SK-N-SH (cell line): Measurements from ENCODE around the gene MRPS6. TPM values are rescaled to one million over a fixed set of nuclear protein-coding genes. Genes with fewer than 3 reads are reported as not detected.

Experiments used
- CTCF ChIA-PET: fragments of 300-600, 350-600 bp; formaldehyde crosslinking; extraction: SDS; loops from one replicate; lab custom pipeline; 2021; lab: Yijun Ruan, JAX
- POLR2A ChIA-PET: fragments of 350-600 bp; sonication (Branson Sonifier 250); formaldehyde crosslinking; extraction: SDS; loops from one replicate; lab custom pipeline; 2020; ENCODE audit warnings: antibody characterized with exemption, inconsistent platforms; lab: Yijun Ruan, JAX
- DNase-seq: peaks from one replicate; pipeline ENCODE4 v3.0.0; 2012
- H2AFZ ChIP-seq: fragments of 200-600 bp; sonication (generic); 2 replicates; pipeline ENCODE4 v1.8.1; 2016; ENCODE audit warnings: antibody characterized with exemption, mild to moderate bottlenecking, low read depth
- H3F3A ChIP-seq: fragments of 200-600 bp; sonication (generic); replicated peaks from 2 replicates; pipeline ENCODE3; 2016; ENCODE audit warnings: antibody characterized with exemption, mild to moderate bottlenecking; ENCODE audit not compliant: insufficient read depth
- H3K27ac ChIP-seq, 2 experiments: fragments of 200-500 bp in 1 of 2; fragments of 200-600 bp in 1 of 2; sonication (Bioruptor generic) in 1 of 2; sonication (generic), shearing (Covaris generic) in 1 of 2; 2 replicates each; pipeline versions ENCODE4 v1.5.1 to v1.6.1; 2014 to 2016; ENCODE audit warnings: low read depth in 2 of 2, inconsistent platforms in 1 of 2, low read length in 1 of 2, mild to moderate bottlenecking in 1 of 2, mixed read lengths in 1 of 2
- H3K27me3 ChIP-seq: fragments of 200-600 bp; sonication (generic), shearing (Covaris generic); 2 replicates; pipeline ENCODE4 v1.6.1; 2016; ENCODE audit warnings: mixed run types; ENCODE audit not compliant: insufficient read depth
- H3K36me3 ChIP-seq, 2 experiments: fragments of 200-500 bp in 1 of 2; fragments of 200-600 bp in 1 of 2; sonication (Bioruptor generic) in 1 of 2; sonication (generic) in 1 of 2; replicated peaks in 1 of 2; 2 replicates each; pipeline versions ENCODE3 to v1.5.1; 2014 to 2016; ENCODE audit warnings: low read length in 1 of 2, mild to moderate bottlenecking in 1 of 2; ENCODE audit not compliant: insufficient read depth in 2 of 2, control insufficient read depth in 1 of 2
- H3K4me1 ChIP-seq, 2 experiments: fragments of 200-500 bp in 1 of 2; fragments of 200-600 bp in 1 of 2; sonication (Bioruptor generic) in 1 of 2; sonication (generic), shearing (Covaris generic) in 1 of 2; 2 replicates each; pipeline versions ENCODE4 v1.5.1 to v1.6.1; 2014 to 2016; ENCODE audit warnings: low read depth in 1 of 2, low read length in 1 of 2, mixed run types in 1 of 2; ENCODE audit not compliant: insufficient read depth in 2 of 2, control insufficient read depth in 1 of 2
- H3K4me2 ChIP-seq: fragments of 200-600 bp; sonication (generic), shearing (Covaris generic); 2 replicates; pipeline ENCODE4 v1.6.1; 2017; ENCODE audit warnings: mixed run types
- H3K4me3 ChIP-seq, 2 experiments: fragments of 200-500 bp in 1 of 2; fragments of 200-600 bp in 1 of 2; sonication (Bioruptor generic) in 1 of 2; sonication (generic), shearing (Covaris generic) in 1 of 2; 2 replicates each; pipeline versions ENCODE4 v1.5.1 to v1.8.1; 2014 to 2016; ENCODE audit warnings: low read depth in 2 of 2, inconsistent platforms in 1 of 2, low read length in 1 of 2, mild to moderate bottlenecking in 1 of 2, mixed read lengths in 1 of 2, moderate library complexity in 1 of 2
- H3K79me2 ChIP-seq: fragments of 200-600 bp; sonication (generic); 2 replicates; pipeline ENCODE4 v1.8.1; 2017; ENCODE audit warnings: mild to moderate bottlenecking; ENCODE audit not compliant: insufficient read depth
- H3K9ac ChIP-seq: fragments of 200-600 bp; sonication (generic); 2 replicates; pipeline ENCODE4 v1.6.1; 2017; ENCODE audit warnings: mixed run types
- H3K9me2 ChIP-seq: fragments of 200-600 bp; sonication (generic); 2 replicates; pipeline ENCODE4 v1.6.1; 2017; ENCODE audit warnings: mixed run types
- H3K9me3 ChIP-seq: fragments of 200-600 bp; sonication (generic); 2 replicates; pipeline ENCODE4 v1.6.1; 2017; ENCODE audit warnings: mixed run types, mild to moderate bottlenecking, moderate library complexity
- H4K20me1 ChIP-seq: fragments of 200-600 bp; sonication (generic); 2 replicates; pipeline ENCODE4 v1.6.1; 2017; ENCODE audit warnings: mild to moderate bottlenecking, mixed run types; ENCODE audit not compliant: insufficient read depth
- CHD2 ChIP-seq: fragments of 150-350 bp; IDR thresholded peaks from 2 replicates; pipeline ENCODE4 v1.6.1; 2018; ENCODE audit warnings: low read length; ENCODE audit not compliant: partially characterized antibody
- EP300 ChIP-seq, 2 experiments: IDR thresholded peaks; 2 replicates each; pipeline versions ENCODE4 v1.4.0 to v1.6.1; 2012; ENCODE audit warnings: borderline replicate concordance in 1 of 2, low read depth in 1 of 2, low read length in 1 of 2
- FOXM1 ChIP-seq: IDR thresholded peaks from 2 replicates; pipeline ENCODE4 v1.4.0; 2012; ENCODE audit warnings: low read depth, mild to moderate bottlenecking
- IRF3 ChIP-seq: fragments of 150-350 bp; IDR thresholded peaks from 2 replicates; pipeline ENCODE4 v1.6.1; 2016; ENCODE audit warnings: mild to moderate bottlenecking, low read depth, low read length
- MXI1 ChIP-seq: IDR thresholded peaks from 2 replicates; pipeline ENCODE4 v1.6.1; 2012; ENCODE audit warnings: mild to moderate bottlenecking, low read depth, low read length, improper control_type of control experiment
- NFIC ChIP-seq: IDR thresholded peaks from 2 replicates; pipeline ENCODE4 v1.4.0; 2012; ENCODE audit warnings: borderline replicate concordance
- RAD21 ChIP-seq: IDR thresholded peaks from 2 replicates; pipeline ENCODE4 v1.6.1; 2012; ENCODE audit warnings: mild to moderate bottlenecking, low read length
- SMC3 ChIP-seq: IDR thresholded peaks from 2 replicates; pipeline ENCODE4 v1.6.1; 2012; ENCODE audit warnings: low read depth, low read length, improper control_type of control experiment
- TCF12 ChIP-seq: IDR thresholded peaks from 2 replicates; pipeline ENCODE4 v1.4.0; 2012
- TEAD4 ChIP-seq: IDR thresholded peaks from 2 replicates; pipeline ENCODE4 v1.4.0; 2012; ENCODE audit warnings: mild to moderate bottlenecking, borderline replicate concordance; ENCODE audit not compliant: insufficient read depth
- YY1 ChIP-seq: IDR thresholded peaks from 2 replicates; pipeline ENCODE4 v1.4.0; 2012; ENCODE audit warnings: low read depth, mild to moderate bottlenecking
- ZBTB33 ChIP-seq: IDR thresholded peaks from 2 replicates; pipeline ENCODE4 v1.4.0; 2012; ENCODE audit warnings: low read depth, borderline replicate concordance
- WGBS: methylation state at CpG from one replicate; pipeline ENCODE4 v1.1.6; 2017; ENCODE audit warnings: low lambda C conversion rate; 5-methylcytosine and 5-hydroxymethylcytosine counted together
- polyA plus RNA-seq, 3 experiments: library from polyadenylated mRNA; depleted of rRNA; stranded (reverse); fragments of >200 nt; gene quantifications; 2 replicates each; pipeline ENCODE4 v1.2.3, GENCODE V29; 2012
- TF ChIP-seq, protein P1 (sequence below): fragments of 150-350 bp; IDR thresholded peaks from 2 replicates; pipeline ENCODE4 v1.6.1; 2017; ENCODE audit warnings: antibody characterized with exemption, low read length, low read depth, borderline replicate concordance
- TF ChIP-seq, protein P2 (sequence below): IDR thresholded peaks from 2 replicates; pipeline ENCODE4 v1.6.1; 2012; ENCODE audit warnings: mild to moderate bottlenecking, low read depth, low read length, moderate library complexity
- TF ChIP-seq, protein P3 (sequence below): fragments of 200-600 bp; sonication (generic); IDR thresholded peaks from 2 replicates; pipeline ENCODE4 v1.6.1; 2017; ENCODE audit warnings: antibody characterized with exemption, mild to moderate bottlenecking, moderate library complexity
- TF ChIP-seq, protein P4 (sequence below): IDR thresholded peaks from 2 replicates; pipeline ENCODE4 v1.4.0; 2012; ENCODE audit warnings: low read depth, borderline replicate concordance
- TF ChIP-seq, protein P5 (sequence below): IDR thresholded peaks from 2 replicates; pipeline ENCODE4; 2012

The MRPS6 gene
- polyA plus RNA-seq, 1 of the 3 experiments (the other 2 are of a cell fraction): 69.2 TPM

- H3K4me3 ChIP-seq: no peak overlapping the region
- H3K27me3 ChIP-seq: no peaks in the 10 kb centered on the region
- no peak overlapping the region for H2AFZ ChIP-seq
- TF ChIP-seq EP300 (IDR thresholded peaks at IDR 0.05; ENCODE audit: borderline replicate concordance in 1 of 2, low read depth in 1 of 2, low read length in 1 of 2) (no peak), IRF3 (no peak), TEAD4 (no peak), SMC3 (no peak), YY1 (no peak), FOXM1 (no peak), ZBTB33 (no peak), TCF12 (no peak), MXI1 (no peak), CHD2 (no peak), RAD21 (no peak), NFIC (no peak)
- TF ChIP-seq, protein P1, sequence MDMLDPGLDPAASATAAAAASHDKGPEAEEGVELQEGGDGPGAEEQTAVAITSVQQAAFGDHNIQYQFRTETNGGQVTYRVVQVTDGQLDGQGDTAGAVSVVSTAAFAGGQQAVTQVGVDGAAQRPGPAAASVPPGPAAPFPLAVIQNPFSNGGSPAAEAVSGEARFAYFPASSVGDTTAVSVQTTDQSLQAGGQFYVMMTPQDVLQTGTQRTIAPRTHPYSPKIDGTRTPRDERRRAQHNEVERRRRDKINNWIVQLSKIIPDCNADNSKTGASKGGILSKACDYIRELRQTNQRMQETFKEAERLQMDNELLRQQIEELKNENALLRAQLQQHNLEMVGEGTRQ: no peak
- TF ChIP-seq, protein P2, sequence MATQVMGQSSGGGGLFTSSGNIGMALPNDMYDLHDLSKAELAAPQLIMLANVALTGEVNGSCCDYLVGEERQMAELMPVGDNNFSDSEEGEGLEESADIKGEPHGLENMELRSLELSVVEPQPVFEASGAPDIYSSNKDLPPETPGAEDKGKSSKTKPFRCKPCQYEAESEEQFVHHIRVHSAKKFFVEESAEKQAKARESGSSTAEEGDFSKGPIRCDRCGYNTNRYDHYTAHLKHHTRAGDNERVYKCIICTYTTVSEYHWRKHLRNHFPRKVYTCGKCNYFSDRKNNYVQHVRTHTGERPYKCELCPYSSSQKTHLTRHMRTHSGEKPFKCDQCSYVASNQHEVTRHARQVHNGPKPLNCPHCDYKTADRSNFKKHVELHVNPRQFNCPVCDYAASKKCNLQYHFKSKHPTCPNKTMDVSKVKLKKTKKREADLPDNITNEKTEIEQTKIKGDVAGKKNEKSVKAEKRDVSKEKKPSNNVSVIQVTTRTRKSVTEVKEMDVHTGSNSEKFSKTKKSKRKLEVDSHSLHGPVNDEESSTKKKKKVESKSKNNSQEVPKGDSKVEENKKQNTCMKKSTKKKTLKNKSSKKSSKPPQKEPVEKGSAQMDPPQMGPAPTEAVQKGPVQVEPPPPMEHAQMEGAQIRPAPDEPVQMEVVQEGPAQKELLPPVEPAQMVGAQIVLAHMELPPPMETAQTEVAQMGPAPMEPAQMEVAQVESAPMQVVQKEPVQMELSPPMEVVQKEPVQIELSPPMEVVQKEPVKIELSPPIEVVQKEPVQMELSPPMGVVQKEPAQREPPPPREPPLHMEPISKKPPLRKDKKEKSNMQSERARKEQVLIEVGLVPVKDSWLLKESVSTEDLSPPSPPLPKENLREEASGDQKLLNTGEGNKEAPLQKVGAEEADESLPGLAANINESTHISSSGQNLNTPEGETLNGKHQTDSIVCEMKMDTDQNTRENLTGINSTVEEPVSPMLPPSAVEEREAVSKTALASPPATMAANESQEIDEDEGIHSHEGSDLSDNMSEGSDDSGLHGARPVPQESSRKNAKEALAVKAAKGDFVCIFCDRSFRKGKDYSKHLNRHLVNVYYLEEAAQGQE: no peak
- TF ChIP-seq, protein P3, sequence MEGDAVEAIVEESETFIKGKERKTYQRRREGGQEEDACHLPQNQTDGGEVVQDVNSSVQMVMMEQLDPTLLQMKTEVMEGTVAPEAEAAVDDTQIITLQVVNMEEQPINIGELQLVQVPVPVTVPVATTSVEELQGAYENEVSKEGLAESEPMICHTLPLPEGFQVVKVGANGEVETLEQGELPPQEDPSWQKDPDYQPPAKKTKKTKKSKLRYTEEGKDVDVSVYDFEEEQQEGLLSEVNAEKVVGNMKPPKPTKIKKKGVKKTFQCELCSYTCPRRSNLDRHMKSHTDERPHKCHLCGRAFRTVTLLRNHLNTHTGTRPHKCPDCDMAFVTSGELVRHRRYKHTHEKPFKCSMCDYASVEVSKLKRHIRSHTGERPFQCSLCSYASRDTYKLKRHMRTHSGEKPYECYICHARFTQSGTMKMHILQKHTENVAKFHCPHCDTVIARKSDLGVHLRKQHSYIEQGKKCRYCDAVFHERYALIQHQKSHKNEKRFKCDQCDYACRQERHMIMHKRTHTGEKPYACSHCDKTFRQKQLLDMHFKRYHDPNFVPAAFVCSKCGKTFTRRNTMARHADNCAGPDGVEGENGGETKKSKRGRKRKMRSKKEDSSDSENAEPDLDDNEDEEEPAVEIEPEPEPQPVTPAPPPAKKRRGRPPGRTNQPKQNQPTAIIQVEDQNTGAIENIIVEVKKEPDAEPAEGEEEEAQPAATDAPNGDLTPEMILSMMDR: no peak
- TF ChIP-seq, protein P4, sequence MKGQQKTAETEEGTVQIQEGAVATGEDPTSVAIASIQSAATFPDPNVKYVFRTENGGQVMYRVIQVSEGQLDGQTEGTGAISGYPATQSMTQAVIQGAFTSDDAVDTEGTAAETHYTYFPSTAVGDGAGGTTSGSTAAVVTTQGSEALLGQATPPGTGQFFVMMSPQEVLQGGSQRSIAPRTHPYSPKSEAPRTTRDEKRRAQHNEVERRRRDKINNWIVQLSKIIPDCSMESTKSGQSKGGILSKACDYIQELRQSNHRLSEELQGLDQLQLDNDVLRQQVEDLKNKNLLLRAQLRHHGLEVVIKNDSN: no peak
- TF ChIP-seq, protein P5, sequence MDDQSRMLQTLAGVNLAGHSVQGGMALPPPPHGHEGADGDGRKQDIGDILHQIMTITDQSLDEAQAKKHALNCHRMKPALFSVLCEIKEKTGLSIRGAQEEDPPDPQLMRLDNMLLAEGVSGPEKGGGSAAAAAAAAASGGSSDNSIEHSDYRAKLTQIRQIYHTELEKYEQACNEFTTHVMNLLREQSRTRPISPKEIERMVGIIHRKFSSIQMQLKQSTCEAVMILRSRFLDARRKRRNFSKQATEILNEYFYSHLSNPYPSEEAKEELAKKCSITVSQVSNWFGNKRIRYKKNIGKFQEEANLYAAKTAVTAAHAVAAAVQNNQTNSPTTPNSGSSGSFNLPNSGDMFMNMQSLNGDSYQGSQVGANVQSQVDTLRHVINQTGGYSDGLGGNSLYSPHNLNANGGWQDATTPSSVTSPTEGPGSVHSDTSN: no peak
- no peak overlapping the region for H3K4me2 ChIP-seq
- peaks cover 3 to 4% of the 10 kb centered on the region in 2 experiments; a peak in 2 of 4 replicates for H3K4me1 ChIP-seq
- H3K36me3 ChIP-seq: peaks cover 0 to 7% of the 10 kb centered on the region in 2 experiments
- WGBS: 91% methylated on average over 3 of the region's 3 CpGs
- peaks cover 62% of the 10 kb centered on the region for H3K79me2 ChIP-seq
- no peak overlapping the region for H3K27ac ChIP-seq
- H3K9ac ChIP-seq: no peak overlapping the region
- CTCF ChIA-PET: interaction anchor here (0.6 kb wide), 1 partner anchor 514 kb away, joined by 3 read pairs; no protein-coding TSS in a partner anchor
- H3K9me3 ChIP-seq: no peaks in the 10 kb centered on the region
- no peak for DNase-seq
- H3K9me2 ChIP-seq: no peaks in the 10 kb centered on the region
- H4K20me1 ChIP-seq: peaks cover 7% of the 10 kb centered on the region; the same call in 1 of the 2 replicates
- POLR2A ChIA-PET: no interaction called here
- no peaks in the 10 kb centered on the region for H3F3A ChIP-seq
Observed at GRCh38 chr21:34116569-34116968, 43.2 kb downstream of the MRPS6 start.
